ENCODE results near the gene CXCR5. TPM values are rescaled to one million over a fixed set of nuclear protein-coding genes. Genes with fewer than 3 reads are reported as not detected.

The CXCR5 gene
- total RNA-seq, 1 experiment from 2014 or later = not detected

GRCh38 chr11:118923721-118924587, 40.3 kb downstream of the CXCR5 start:
- peak overlapping the region; percentile 92 for H3K4me3 Mint-ChIP-seq (ENCODE audit: unreplicated experiment)
- intact Hi-C loops (cut with micrococcal nuclease) = no loop called here
- H3K4me1 Mint-ChIP-seq (ENCODE audit: insufficient read depth, unreplicated experiment) = peaks cover 41% of the 10 kb centered on the region
- CTCF ChIA-PET = interaction anchor here (0.5 to 3.3 kb wide), 9 partner anchors 18 to 328 kb away, joined by 3 to 16 read pairs (median 3); partner anchors contain the start of gene DDX6
- H3K27ac Mint-ChIP-seq (ENCODE audit: low read depth, unreplicated experiment) = peak overlapping the region; percentile 90
- POLR2A ChIA-PET = interaction anchor here (0.6 to 2.1 kb wide), 8 partner anchors 29 to 488 kb away, joined by 3 to 8 read pairs (median 5); partner anchors contain the start of gene CENATAC
- TSS peak; percentile 3 for BruUV-seq (replicated peaks)
- peak; percentile 38 for DNase-seq (ENCODE audit: unreplicated experiment)
- H3K27me3 Mint-ChIP-seq (ENCODE audit: insufficient read depth, unreplicated experiment) = no peaks in the 10 kb centered on the region
- peaks cover 9% of the 10 kb centered on the region for H3K36me3 Mint-ChIP-seq (ENCODE audit: insufficient read depth, unreplicated experiment)
- TF ChIP-seq CTCF (IDR thresholded peaks at IDR 0.05; ENCODE audit: unreplicated experiment) = no peak
- H3K9me3 Mint-ChIP-seq (ENCODE audit: unreplicated experiment) = no peaks in the 10 kb centered on the region

GRCh38 chr11:118924591-118925585, 41.2 kb downstream of the CXCR5 start:
- Mint-ChIP-seq H3K27me3 (ENCODE audit: insufficient read depth, unreplicated experiment) (no peaks in the 10 kb centered on the region), H3K36me3 (ENCODE audit: insufficient read depth, unreplicated experiment) (peaks cover 9% of the 10 kb centered on the region), H3K4me3 (ENCODE audit: unreplicated experiment) (peak overlapping the region; percentile 92), H3K27ac (ENCODE audit: low read depth, unreplicated experiment) (peak overlapping the region; percentile 90), H3K9me3 (ENCODE audit: unreplicated experiment) (no peaks in the 10 kb centered on the region), H3K4me1 (ENCODE audit: insufficient read depth, unreplicated experiment) (peaks cover 33% of the 10 kb centered on the region)
- POLR2A ChIA-PET = interaction anchor here (0.6 to 1.6 kb wide), 10 partner anchors 35 to 489 kb away, joined by 3 to 7 read pairs (median 4); partner anchors contain the start of gene CENATAC
- no TSS peak for BruUV-seq (replicated peaks)
- intact Hi-C loops (cut with micrococcal nuclease) = no loop called here
- no peak for TF ChIP-seq CTCF (IDR thresholded peaks at IDR 0.05; ENCODE audit: unreplicated experiment)
- CTCF ChIA-PET = interaction anchor here (0.7 to 5.8 kb wide), 11 partner anchors 18 to 659 kb away, joined by 3 to 43 read pairs (median 4); partner anchors contain the start of gene DDX6
- DNase-seq (ENCODE audit: unreplicated experiment) = peak; percentile 45

- no peaks in the 10 kb centered on the region for H3K27me3 Mint-ChIP-seq (ENCODE audit: insufficient read depth, unreplicated experiment)
- H3K4me1 Mint-ChIP-seq (ENCODE audit: insufficient read depth, unreplicated experiment) = peaks cover 31% of the 10 kb centered on the region
- DNase-seq (ENCODE audit: unreplicated experiment) = no peak
- peak overlapping the region; percentile 84 for H3K4me3 Mint-ChIP-seq (ENCODE audit: unreplicated experiment)
- peak overlapping the region; percentile 84 for H3K27ac Mint-ChIP-seq (ENCODE audit: low read depth, unreplicated experiment)
- H3K36me3 Mint-ChIP-seq (ENCODE audit: insufficient read depth, unreplicated experiment) = peaks cover 9% of the 10 kb centered on the region
- ChIA-PET POLR2A (interaction anchor here (0.6 to 1.7 kb wide), 12 partner anchors 18 to 305 kb away, joined by 3 to 8 read pairs (median 4); partner anchors contain the start of gene UPK2), CTCF (interaction anchor here (0.5 to 5.8 kb wide), 14 partner anchors 18 to 1272 kb away, joined by 3 to 43 read pairs (median 4); partner anchors contain the start of gene CXCR5)
- TF ChIP-seq CTCF (IDR thresholded peaks at IDR 0.05; ENCODE audit: unreplicated experiment) = no peak
- BruUV-seq (replicated peaks) = no TSS peak
- H3K9me3 Mint-ChIP-seq (ENCODE audit: unreplicated experiment) = no peaks in the 10 kb centered on the region
- intact Hi-C loops (cut with micrococcal nuclease) = loop anchor here (1.0 to 2.0 kb wide), 4 partner anchors 20 to 237 kb away; partner anchors contain the start of gene UPK2
Observed at GRCh38 chr11:118927554-118928100, 43.9 kb downstream of the CXCR5 start.

Measured in MCF 10A (cell line).